GM10248 (cell line): ENCODE data around the gene ITIH6.

Source experiments
- CTCF ChIA-PET: fragments of 300-600 bp; sonication (Branson Sonifier 250); formaldehyde crosslinking; extraction: SDS; loops from one replicate; lab custom pipeline; 2021; ENCODE audit warnings: antibody characterized with exemption; lab: Yijun Ruan, JAX
- POLR2A ChIA-PET: fragments of 350-650 bp; sonication (Branson Sonifier 250); formaldehyde crosslinking; extraction: SDS; loops from one replicate; lab custom pipeline; 2020; ENCODE audit warnings: antibody characterized with exemption; lab: Yijun Ruan, JAX
- DNase-seq: peaks from one replicate; pipeline ENCODE4 v3.0.0; 2012; ENCODE audit errors: extremely low spot score
- CTCF ChIP-seq: IDR thresholded peaks from 2 replicates; pipeline ENCODE4 v1.5.1; 2012; ENCODE audit warnings: mild to moderate bottlenecking, low read depth; ENCODE audit errors: extremely low read depth, missing control alignments, control extremely low read depth

The ITIH6 gene

GRCh38 chrX:54715621-54716020, 82.4 kb downstream of the ITIH6 start:
- DNase-seq, result no peak
- ChIA-PET POLR2A (no interaction called here), CTCF (interaction anchor here (0.6 kb wide), 1 partner anchor 101 kb away, joined by 3 read pairs; no protein-coding TSS in a partner anchor)
- TF ChIP-seq CTCF, result no peak

DNA sequence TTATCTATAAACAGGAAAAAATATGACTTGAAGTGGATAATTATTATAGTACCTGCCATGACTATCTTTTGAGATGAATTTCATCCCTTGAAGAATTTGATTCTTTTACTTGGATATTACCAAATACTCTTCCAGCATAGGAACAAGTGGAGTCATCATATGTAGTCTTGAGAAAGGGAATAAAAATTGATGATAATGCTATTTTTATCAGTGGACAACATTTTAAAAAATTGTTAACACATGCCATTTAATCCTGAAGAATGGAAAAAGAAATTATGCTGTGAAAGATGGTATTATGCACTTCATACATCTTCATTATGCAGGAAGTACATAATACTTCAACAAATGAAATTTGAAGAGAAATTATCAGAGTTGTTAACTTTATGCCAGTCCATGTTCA, 83.6 kb downstream of the ITIH6 start:
- no peak for TF ChIP-seq CTCF
- DNase-seq, result no peak
- CTCF ChIA-PET, result no interaction called here
- POLR2A ChIA-PET, result no interaction called here

DNA sequence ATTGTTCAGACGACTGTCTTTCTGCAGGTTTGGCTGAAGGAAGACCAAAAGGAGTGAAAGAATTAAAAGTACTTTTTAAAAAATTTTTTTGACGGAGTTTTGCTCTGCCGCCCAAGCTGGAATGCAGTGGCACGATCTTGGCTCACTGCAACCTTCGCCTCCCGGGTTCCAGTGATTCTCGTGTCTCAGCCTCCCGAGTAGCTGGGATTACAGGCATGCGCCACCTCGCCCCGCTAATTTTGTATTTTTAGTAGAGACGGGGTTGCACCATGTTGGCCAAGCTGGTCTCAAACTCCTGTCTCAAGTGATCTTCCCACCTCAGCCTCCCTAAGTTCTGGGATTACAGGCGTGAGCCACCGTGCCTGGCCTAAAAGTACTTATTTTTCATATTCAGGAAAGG, 86.3 kb downstream of the ITIH6 start:
- no peak for DNase-seq
- POLR2A ChIA-PET, result no interaction called here
- no peak for TF ChIP-seq CTCF
- CTCF ChIA-PET, result no interaction called here

GRCh38 chrX:54710920-54711319, 87.1 kb downstream of the ITIH6 start:
- no peak for TF ChIP-seq CTCF
- ChIA-PET POLR2A (no interaction called here), CTCF (no interaction called here)
- DNase-seq, result no peak

DNA sequence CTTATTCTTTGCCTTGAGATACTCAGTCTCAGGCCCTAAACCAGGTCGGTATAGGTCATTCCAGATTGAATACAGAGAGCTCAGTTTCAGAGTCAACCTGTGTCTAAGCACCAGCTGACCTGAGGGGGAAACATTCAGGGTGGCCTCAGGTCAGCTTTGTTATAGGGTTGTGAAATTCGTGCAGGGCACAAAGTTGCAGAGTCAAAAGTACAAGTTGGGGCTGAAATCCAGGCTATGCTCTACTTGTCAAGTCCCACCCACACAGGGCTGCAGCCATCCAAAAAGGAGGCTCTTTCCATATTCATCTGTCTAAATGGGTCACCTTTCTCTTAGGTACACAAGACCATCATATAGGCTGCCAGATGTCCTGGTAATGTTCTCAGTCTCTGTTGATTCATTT, 89.7 kb downstream of the ITIH6 start:
- ChIA-PET CTCF (no interaction called here), POLR2A (no interaction called here)
- TF ChIP-seq CTCF, result no peak
- DNase-seq, result no peak
